HepG2 (cell line): ENCODE results near the gene NOC4L. TPM values are rescaled to one million over a fixed set of nuclear protein-coding genes. Genes with fewer than 3 reads are reported as not detected.

Experiments
- ATAC-seq: fragments of 200-7000 bp; cut with Tn5 transposase; 3 replicates; pipeline ENCODE4 v1.9.1; 2020; ENCODE audit warnings: mild to moderate bottlenecking, moderate library complexity
- BruUV-seq: library from RNA; stranded (reverse); fragments of 400-500 nt; replicated peaks from 2 replicates; lab custom pipeline; 2021; lab: Mats Ljungman, UMichigan
- CTCF ChIA-PET: fragments of 300-600 bp; formaldehyde crosslinking; extraction: SDS; loops from one replicate; lab custom pipeline; 2021; ENCODE audit warnings: low total read pairs, inconsistent platforms, low intra/inter-chr PET ratio; lab: Yijun Ruan, JAX
- POLR2A ChIA-PET: fragments of 350-600 bp; sonication (Branson Sonifier 250); formaldehyde crosslinking; loops from one replicate; lab custom pipeline; 2020; ENCODE audit warnings: antibody characterized with exemption, inconsistent platforms; lab: Yijun Ruan, JAX
- DNase-seq: peaks from one replicate; pipeline ENCODE4 v3.0.0-alpha.2; 2015; ENCODE audit warnings: low spot score
- FAIRE-seq: peaks from 3 replicates; lab custom pipeline; 2011; peaks lifted over from hg19 to GRCh38; lab: Jason Lieb, UNC
- H2AFZ ChIP-seq: one replicate; pipeline ENCODE4 v1.6.1; 2011; ENCODE audit warnings: low read length, inconsistent platforms
- H3K27ac ChIP-seq: fragments of 300-600 bp; 3 replicates; pipeline ENCODE4 v1.8.0; 2011; ENCODE audit warnings: mixed run types, mild to moderate bottlenecking, mixed read lengths, low read length, inconsistent platforms; ENCODE audit not compliant: insufficient read depth; ENCODE audit errors: extremely low read length
- H3K27me3 ChIP-seq, 2 experiments: fragments of 200-600 bp in 1 of 2; 2 replicates in 1 of 2; 3 replicates in 1 of 2; pipeline versions ENCODE4 v1.6.0 to v1.8.0; 2011; ENCODE audit warnings: low read length in 2 of 2, mild to moderate bottlenecking in 2 of 2, moderate library complexity in 2 of 2, inconsistent platforms in 1 of 2; ENCODE audit not compliant: insufficient read depth in 2 of 2, control insufficient read depth in 1 of 2
- H3K36me3 ChIP-seq, 2 experiments: fragments of 200-600 bp in 1 of 2; replicated peaks in 1 of 2; 2 replicates in 1 of 2; 3 replicates in 1 of 2; pipeline versions ENCODE4 v1.5.1 to v1.8.0; 2011; ENCODE audit warnings: low read length in 2 of 2, inconsistent platforms in 1 of 2; ENCODE audit not compliant: insufficient read depth in 2 of 2, control insufficient read depth in 1 of 2
- H3K4me1 ChIP-seq: 2 replicates; pipeline ENCODE4 v1.5.1; 2012; ENCODE audit warnings: low read length, inconsistent platforms; ENCODE audit not compliant: insufficient read depth
- H3K4me2 ChIP-seq: 2 replicates; pipeline ENCODE4 v1.6.0; 2011; ENCODE audit warnings: low read depth, low read length, inconsistent platforms
- H3K4me3 ChIP-seq, 3 experiments: fragments of 200-600 bp in 1 of 3; sonication (generic), shearing (Covaris generic) in 1 of 3; replicated peaks in 1 of 3; 2 replicates each; pipeline ENCODE4 v1.5.1; 2011 to 2016; ENCODE audit warnings: low read length in 3 of 3, inconsistent platforms in 2 of 3, low read depth in 2 of 3, mild to moderate bottlenecking in 2 of 3, control low read depth in 1 of 3, mixed read lengths in 1 of 3; ENCODE audit not compliant: insufficient read depth in 1 of 3
- H3K79me2 ChIP-seq: one replicate; pipeline ENCODE4 v1.6.1; 2011; ENCODE audit warnings: low read length, inconsistent platforms; ENCODE audit not compliant: insufficient read depth
- H3K9ac ChIP-seq: 2 replicates; pipeline ENCODE4 v1.6.0; 2011; ENCODE audit warnings: mild to moderate bottlenecking, low read depth, low read length, inconsistent platforms; ENCODE audit not compliant: insufficient read depth
- H3K9me3 ChIP-seq: 2 replicates; pipeline ENCODE4 v1.5.1; 2012; ENCODE audit warnings: mild to moderate bottlenecking, low read length
- H4K20me1 ChIP-seq: 2 replicates; pipeline ENCODE4 v1.6.0; 2011; ENCODE audit warnings: inconsistent platforms, mild to moderate bottlenecking, low read length, moderate library complexity; ENCODE audit not compliant: insufficient read depth
- AGO1 ChIP-seq: fragments of 200-400 bp; formaldehyde crosslinking; IDR thresholded peaks from 2 replicates; pipeline ENCODE4 v1.6.1; 2017; ENCODE audit warnings: mild to moderate bottlenecking, low read depth, low read length, moderate library complexity; ENCODE audit not compliant: poor library complexity, severe bottlenecking
- CREBL2 ChIP-seq: sonication (generic); formaldehyde crosslinking; IDR thresholded peaks from 2 replicates; pipeline ENCODE4 v1.8.1; 2023; ENCODE audit warnings: missing genetic modification reagents, mild to moderate bottlenecking, borderline replicate concordance
- KLF11 ChIP-seq: IDR thresholded peaks from 2 replicates; pipeline ENCODE4 v1.6.1; 2016; ENCODE audit warnings: missing compliant biosample characterization
- MEIS2 ChIP-seq: sonication (generic); formaldehyde crosslinking; IDR thresholded peaks from 2 replicates; pipeline ENCODE4 v1.9.0; 2021; ENCODE audit warnings: mild to moderate bottlenecking, missing genetic modification reagents
- MIXL1 ChIP-seq: IDR thresholded peaks from 2 replicates; pipeline ENCODE4 v1.6.1; 2016
- NFIC ChIP-seq: IDR thresholded peaks from 2 replicates; pipeline ENCODE4 v1.6.1; 2012; ENCODE audit warnings: mild to moderate bottlenecking, low read length, inconsistent platforms
- NR1H2 ChIP-seq: sonication (generic); formaldehyde crosslinking; IDR thresholded peaks from 2 replicates; pipeline ENCODE4 v1.8.1; 2022; ENCODE audit warnings: low read depth, missing genetic modification reagents, borderline replicate concordance
- RBFOX2 ChIP-seq: fragments of 200-400 bp; formaldehyde crosslinking; IDR thresholded peaks from 2 replicates; pipeline ENCODE4 v1.6.1; 2017; ENCODE audit warnings: low read depth, mild to moderate bottlenecking, low read length
- RFXANK ChIP-seq: IDR thresholded peaks from 2 replicates; pipeline ENCODE4 v1.6.1; 2016
- RFXAP ChIP-seq: sonication (generic); formaldehyde crosslinking; IDR thresholded peaks from 2 replicates; pipeline ENCODE4 v1.4.0; 2020; ENCODE audit warnings: missing genetic modification reagents, borderline replicate concordance
- TAF1 ChIP-seq: sonication (generic); formaldehyde crosslinking; IDR thresholded peaks from 2 replicates; pipeline ENCODE4 v1.4.0; 2020; ENCODE audit warnings: missing genetic modification reagents
- ZBTB1 ChIP-seq: sonication (generic); formaldehyde crosslinking; IDR thresholded peaks from 2 replicates; pipeline ENCODE4 v1.4.0; 2020; ENCODE audit warnings: missing genetic modification reagents, borderline replicate concordance
- ZIK1 ChIP-seq: sonication (generic); formaldehyde crosslinking; IDR thresholded peaks from 2 replicates; pipeline ENCODE4 v1.5.0; 2020; ENCODE audit warnings: mild to moderate bottlenecking, low read depth, missing genetic modification reagents, borderline replicate concordance
- ZNF468 ChIP-seq: sonication (generic); formaldehyde crosslinking; IDR thresholded peaks from 2 replicates; pipeline ENCODE4 v1.8.0; 2022; ENCODE audit warnings: mild to moderate bottlenecking, moderate library complexity, missing genetic modification reagents
- ZNF530 ChIP-seq: sonication (generic); formaldehyde crosslinking; IDR thresholded peaks from 2 replicates; pipeline ENCODE4 v1.5.0; 2020; ENCODE audit warnings: low read depth, mild to moderate bottlenecking, missing genetic modification reagents
- WGBS: methylation state at CpG from one replicate; pipeline ENCODE4 v1.1.6; 2017; ENCODE audit warnings: low lambda C conversion rate; 5-methylcytosine and 5-hydroxymethylcytosine counted together
- in situ Hi-C: cut with HindIII; loops from 2 replicates; pipeline ENCODE4 v1.10.0; 2017; ENCODE audit warnings: low pct_unique_long_range_greater_than_20kb; ENCODE audit not compliant: extremely low pct_ligation_motif_present
- intact Hi-C: fragments of 100-400 bp; cut with micrococcal nuclease; formaldehyde crosslinking; loops from one replicate; pipeline ENCODE4 v1.10.0; 2022; ENCODE audit not compliant: unreplicated experiment
- polyA plus RNA-seq, 8 experiments: library from polyadenylated mRNA; depleted of rRNA in 3 of 8; stranded (reverse) in 7 of 8; unstranded in 1 of 8; fragments of >200 nt; fragmentation: Illumina TruSeq in 4 of 8; extraction: Trizol in 4 of 8; gene quantifications; 2 replicates each; pipeline versions ENCODE4 v1.2.1 to v1.2.3, GENCODE V29; 2011 to 2016; ENCODE audit warnings: low read depth in 4 of 8, missing spikeins in 1 of 8, mixed read lengths in 1 of 8; ENCODE audit not compliant: insufficient read depth in 1 of 8
- total RNA-seq, 5 experiments: library from RNA; depleted of rRNA; stranded (reverse); fragments of >200 nt; fragmentation: Illumina TruSeq; extraction: Trizol; gene quantifications; 2 replicates each; pipeline ENCODE4 v1.2.3, GENCODE V29; 2016; ENCODE audit warnings: low read depth in 1 of 5
- TF ChIP-seq, protein P1 (sequence below): sonication (generic); formaldehyde crosslinking; IDR thresholded peaks from 2 replicates; pipeline ENCODE4 v1.8.0; 2022; ENCODE audit warnings: mild to moderate bottlenecking, missing genetic modification reagents, borderline replicate concordance

NOC4L gene
- total and polyA plus RNA-seq, 2 of the 13 experiments (the other 11 are each of a cell fraction or from before 2014, with no cell fraction given): 4.3 to 14.6 TPM

DNA sequence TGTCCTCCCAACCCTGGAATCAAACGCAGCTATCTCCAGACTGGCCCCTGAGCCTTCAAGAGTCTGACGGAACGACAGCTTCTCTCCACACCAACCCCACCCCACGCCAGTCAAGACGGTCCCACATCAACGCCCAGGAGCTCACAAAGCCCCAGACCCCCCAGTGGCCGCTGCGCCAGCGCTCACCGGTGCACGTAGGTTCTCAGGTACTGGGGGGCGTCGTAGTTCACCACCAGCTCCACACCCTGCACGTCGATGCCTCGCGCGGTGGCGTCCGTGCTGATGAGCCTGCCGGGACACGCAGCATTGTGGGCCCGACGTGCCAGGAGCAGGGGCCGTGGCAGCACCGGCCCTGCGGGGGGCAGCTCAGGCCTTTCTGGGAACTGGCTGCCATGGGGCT, 4.3 kb upstream of the NOC4L start:
- no peak for DNase-seq
- in situ Hi-C loops: no loop called here
- POLR2A ChIA-PET: no interaction called here

GRCh38 chr12:132140501-132140900, 3.8 kb upstream of the NOC4L start:
- Histone ChIP-seq H4K20me1 (no peaks in the 10 kb centered on the region), H3K79me2 (peaks cover 19% of the 10 kb centered on the region), H3K4me3 (no peak overlapping the region), H2AFZ (no peak overlapping the region), H3K9me3 (no peaks in the 10 kb centered on the region), H3K27ac (no peak overlapping the region), H3K4me1 (peaks cover 13% of the 10 kb centered on the region), H3K9ac (no peak overlapping the region), H3K27me3 (no peaks in the 10 kb centered on the region; a peak in 1 of 5 replicates), H3K4me2 (no peak overlapping the region), H3K36me3 (peaks cover 26 to 34% of the 10 kb centered on the region in 2 experiments)
- POLR2A ChIA-PET: no interaction called here
- in situ Hi-C loops (no loop called here), intact Hi-C loops (no loop called here)
- no peak for DNase-seq
- TF ChIP-seq CREBL2 (CRISPR knock-in tag) (no peak), ZBTB1 (no peak), ZNF530 (no peak), RFXAP (no peak), MEIS2 (no peak)
- 80% methylated on average over 2 of the region's 15 CpGs for WGBS
- ATAC-seq: no peak
- CTCF ChIA-PET: no interaction called here
- no TSS peak for BruUV-seq
- FAIRE-seq: no peak

More for the DNA sequence above, 4.3 kb upstream of the NOC4L start:
- Histone ChIP-seq H3K27me3 (no peaks in the 10 kb centered on the region; a peak in 1 of 5 replicates), H3K9me3 (no peaks in the 10 kb centered on the region), H2AFZ (no peak overlapping the region), H4K20me1 (no peaks in the 10 kb centered on the region), H3K27ac (no peak overlapping the region), H3K4me1 (peaks cover 7% of the 10 kb centered on the region), H3K79me2 (peaks cover 15% of the 10 kb centered on the region), H3K36me3 (peaks cover 26 to 34% of the 10 kb centered on the region in 2 experiments), H3K4me3 (no peak overlapping the region), H3K4me2 (no peak overlapping the region), H3K9ac (no peak overlapping the region)
- TF ChIP-seq RFXANK (no peak), KLF11 (no peak), NR1H2 (CRISPR knock-in tag) (no peak), AGO1 (peak; percentile 21), MIXL1 (CRISPR knock-in tag) (no peak), RBFOX2 (0 out of 2 replicates have a peak, but pooled peaks have one; percentile 38), NFIC (no peak), TAF1 (no peak), ZIK1 (CRISPR knock-in tag) (no peak), ZNF468 (CRISPR knock-in tag) (no peak)
- TF ChIP-seq, protein P1, sequence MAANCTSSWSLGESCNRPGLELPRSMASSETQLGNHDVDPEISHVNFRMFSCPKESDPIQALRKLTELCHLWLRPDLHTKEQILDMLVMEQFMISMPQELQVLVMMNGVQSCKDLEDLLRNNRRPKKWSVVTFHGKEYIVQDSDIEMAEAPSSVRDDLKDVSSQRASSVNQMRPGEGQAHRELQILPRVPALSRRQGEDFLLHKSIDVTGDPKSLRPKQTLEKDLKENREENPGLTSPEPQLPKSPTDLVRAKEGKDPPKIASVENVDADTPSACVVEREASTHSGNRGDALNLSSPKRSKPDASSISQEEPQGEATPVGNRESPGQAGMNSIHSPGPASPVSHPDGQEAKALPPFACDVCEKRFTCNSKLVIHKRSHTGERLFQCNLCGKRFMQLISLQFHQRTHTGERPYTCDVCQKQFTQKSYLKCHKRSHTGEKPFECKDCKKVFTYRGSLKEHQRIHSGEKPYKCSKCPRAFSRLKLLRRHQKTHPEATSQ (CRISPR knock-in tag): no peak
- CTCF ChIA-PET: no interaction called here
- ATAC-seq (no peak), FAIRE-seq (no peak)
- intact Hi-C loops: no loop called here
- WGBS: 97% methylated on average over 15 of the region's 27 CpGs
- no TSS peak for BruUV-seq
